Measurements from ENCODE around the gene POLL.

POLL gene

DNA sequence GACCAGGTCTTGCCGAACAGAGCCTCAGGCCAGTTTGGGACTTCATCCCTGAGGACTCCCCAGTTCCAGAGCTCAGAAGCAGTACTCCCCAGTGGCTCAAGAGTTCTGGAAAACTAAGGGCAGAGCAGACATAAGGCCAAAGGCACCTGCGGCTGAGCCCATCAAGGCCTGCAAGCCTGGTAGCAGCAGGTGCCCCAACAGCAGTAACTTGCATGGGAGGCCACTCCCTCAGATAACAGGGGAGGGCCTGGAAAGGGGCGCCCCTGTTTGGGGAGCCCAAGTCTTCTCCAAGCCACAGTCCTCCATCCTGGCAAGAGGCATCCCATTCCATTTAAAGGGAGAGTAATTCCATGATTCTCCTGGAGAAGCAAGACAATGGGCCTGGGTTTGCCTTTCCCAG, 13.0 kb downstream of the POLL start:
- no peak for ATAC-seq
- TF ChIP-seq, protein P1, sequence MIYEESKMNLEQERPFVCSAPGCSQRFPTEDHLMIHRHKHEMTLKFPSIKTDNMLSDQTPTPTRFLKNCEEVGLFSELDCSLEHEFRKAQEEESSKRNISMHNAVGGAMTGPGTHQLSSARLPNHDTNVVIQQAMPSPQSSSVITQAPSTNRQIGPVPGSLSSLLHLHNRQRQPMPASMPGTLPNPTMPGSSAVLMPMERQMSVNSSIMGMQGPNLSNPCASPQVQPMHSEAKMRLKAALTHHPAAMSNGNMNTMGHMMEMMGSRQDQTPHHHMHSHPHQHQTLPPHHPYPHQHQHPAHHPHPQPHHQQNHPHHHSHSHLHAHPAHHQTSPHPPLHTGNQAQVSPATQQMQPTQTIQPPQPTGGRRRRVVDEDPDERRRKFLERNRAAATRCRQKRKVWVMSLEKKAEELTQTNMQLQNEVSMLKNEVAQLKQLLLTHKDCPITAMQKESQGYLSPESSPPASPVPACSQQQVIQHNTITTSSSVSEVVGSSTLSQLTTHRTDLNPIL (CRISPR knock-in tag; IDR thresholded peaks at IDR 0.05; ENCODE audit: low read depth) = no peak

DNA sequence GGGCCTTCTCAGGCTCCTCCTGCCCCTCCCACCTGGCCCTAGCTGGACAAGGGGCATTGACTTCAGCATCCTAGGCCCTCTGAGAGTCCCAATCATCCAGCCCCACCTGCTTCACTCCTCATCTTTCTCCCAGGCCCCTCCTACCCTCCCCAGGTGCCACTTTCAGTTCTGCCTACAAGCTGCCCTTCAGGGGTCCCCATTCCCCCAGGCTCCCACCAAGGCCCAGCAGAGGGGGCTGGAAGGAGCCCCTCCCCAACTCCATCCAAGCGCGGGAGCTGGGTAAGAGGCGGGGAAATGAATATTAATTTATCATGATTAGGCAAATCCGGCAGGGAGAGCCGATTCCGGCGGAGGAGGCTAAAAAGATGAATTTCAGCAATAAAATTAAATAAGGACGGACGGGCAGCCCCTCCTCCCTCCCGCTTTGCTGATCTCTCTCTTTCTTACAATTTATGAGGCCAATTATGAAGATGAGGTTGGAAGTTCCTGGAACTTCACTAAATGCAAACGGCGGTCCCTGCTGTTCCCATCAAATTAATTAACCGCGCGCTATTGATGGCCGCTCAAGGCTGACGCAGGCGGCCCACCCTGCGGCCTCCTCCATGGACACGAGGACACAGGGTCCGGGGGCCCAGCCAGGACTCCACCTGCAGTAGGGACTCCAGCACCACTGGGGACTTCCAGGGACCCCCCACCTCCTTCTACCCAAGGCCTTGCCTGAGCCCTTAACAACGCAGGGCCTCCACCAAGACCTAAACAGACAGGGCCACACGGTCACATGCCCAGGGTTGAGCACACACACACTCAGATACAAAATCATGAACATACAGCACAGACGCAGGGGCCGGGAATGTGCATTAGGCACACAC, 13.9 kb downstream of the POLL start:
- TF ChIP-seq ZNF565 (CRISPR knock-in tag; conservative IDR thresholded peaks at IDR 0.05; ENCODE audit: low read depth) (no peak), OSR1 (CRISPR knock-in tag; IDR thresholded peaks at IDR 0.05) (no peak), ISL1 (CRISPR knock-in tag; IDR thresholded peaks at IDR 0.05) (no peak)
- TF ChIP-seq, protein P1 (CRISPR knock-in tag; IDR thresholded peaks at IDR 0.05; ENCODE audit: low read depth) = no peak
- TF ChIP-seq, protein P2, sequence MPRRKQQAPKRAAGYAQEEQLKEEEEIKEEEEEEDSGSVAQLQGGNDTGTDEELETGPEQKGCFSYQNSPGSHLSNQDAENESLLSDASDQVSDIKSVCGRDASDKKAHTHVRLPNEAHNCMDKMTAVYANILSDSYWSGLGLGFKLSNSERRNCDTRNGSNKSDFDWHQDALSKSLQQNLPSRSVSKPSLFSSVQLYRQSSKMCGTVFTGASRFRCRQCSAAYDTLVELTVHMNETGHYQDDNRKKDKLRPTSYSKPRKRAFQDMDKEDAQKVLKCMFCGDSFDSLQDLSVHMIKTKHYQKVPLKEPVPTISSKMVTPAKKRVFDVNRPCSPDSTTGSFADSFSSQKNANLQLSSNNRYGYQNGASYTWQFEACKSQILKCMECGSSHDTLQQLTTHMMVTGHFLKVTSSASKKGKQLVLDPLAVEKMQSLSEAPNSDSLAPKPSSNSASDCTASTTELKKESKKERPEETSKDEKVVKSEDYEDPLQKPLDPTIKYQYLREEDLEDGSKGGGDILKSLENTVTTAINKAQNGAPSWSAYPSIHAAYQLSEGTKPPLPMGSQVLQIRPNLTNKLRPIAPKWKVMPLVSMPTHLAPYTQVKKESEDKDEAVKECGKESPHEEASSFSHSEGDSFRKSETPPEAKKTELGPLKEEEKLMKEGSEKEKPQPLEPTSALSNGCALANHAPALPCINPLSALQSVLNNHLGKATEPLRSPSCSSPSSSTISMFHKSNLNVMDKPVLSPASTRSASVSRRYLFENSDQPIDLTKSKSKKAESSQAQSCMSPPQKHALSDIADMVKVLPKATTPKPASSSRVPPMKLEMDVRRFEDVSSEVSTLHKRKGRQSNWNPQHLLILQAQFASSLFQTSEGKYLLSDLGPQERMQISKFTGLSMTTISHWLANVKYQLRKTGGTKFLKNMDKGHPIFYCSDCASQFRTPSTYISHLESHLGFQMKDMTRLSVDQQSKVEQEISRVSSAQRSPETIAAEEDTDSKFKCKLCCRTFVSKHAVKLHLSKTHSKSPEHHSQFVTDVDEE (CRISPR knock-in tag; IDR thresholded peaks at IDR 0.05) = no peak
- ATAC-seq = no peak

DNA sequence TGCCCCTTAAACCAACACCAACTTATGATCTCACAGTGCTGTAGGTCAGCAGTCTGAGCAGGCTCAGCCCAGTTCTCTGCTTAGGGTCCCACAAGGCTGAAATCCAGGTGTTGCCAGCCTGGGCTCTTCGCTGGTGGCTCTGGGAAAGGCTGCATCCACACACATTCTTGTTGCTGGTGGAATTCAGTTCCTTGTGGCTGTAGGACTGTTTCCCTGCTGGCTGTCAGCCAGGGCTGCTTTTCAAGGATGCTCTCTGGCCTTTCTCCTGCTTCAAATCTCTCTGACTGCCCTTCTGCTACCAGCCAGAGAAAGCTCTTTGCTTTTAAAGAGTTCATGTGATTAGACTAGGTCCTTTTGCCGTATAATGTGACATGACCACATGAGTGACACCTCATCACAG, 15.3 kb downstream of the POLL start:
- no peak for TF ChIP-seq SNAI2 (CRISPR knock-in tag; IDR thresholded peaks at IDR 0.05)
- no peak for TF ChIP-seq ZC3H10 (CRISPR knock-in tag; IDR thresholded peaks at IDR 0.05)
- TF ChIP-seq, protein P3, sequence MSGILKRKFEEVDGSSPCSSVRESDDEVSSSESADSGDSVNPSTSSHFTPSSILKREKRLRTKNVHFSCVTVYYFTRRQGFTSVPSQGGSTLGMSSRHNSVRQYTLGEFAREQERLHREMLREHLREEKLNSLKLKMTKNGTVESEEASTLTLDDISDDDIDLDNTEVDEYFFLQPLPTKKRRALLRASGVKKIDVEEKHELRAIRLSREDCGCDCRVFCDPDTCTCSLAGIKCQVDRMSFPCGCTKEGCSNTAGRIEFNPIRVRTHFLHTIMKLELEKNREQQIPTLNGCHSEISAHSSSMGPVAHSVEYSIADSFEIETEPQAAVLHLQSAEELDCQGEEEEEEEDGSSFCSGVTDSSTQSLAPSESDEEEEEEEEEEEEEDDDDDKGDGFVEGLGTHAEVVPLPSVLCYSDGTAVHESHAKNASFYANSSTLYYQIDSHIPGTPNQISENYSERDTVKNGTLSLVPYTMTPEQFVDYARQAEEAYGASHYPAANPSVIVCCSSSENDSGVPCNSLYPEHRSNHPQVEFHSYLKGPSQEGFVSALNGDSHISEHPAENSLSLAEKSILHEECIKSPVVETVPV (CRISPR knock-in tag; IDR thresholded peaks at IDR 0.05) = no peak
- TF ChIP-seq, protein P1 (CRISPR knock-in tag; IDR thresholded peaks at IDR 0.05; ENCODE audit: low read depth) = no peak
- TF ChIP-seq OSR1 (CRISPR knock-in tag; IDR thresholded peaks at IDR 0.05) = no peak
- TF ChIP-seq ZFP3 (CRISPR knock-in tag; IDR thresholded peaks at IDR 0.05) = no peak
- TF ChIP-seq, protein P2 (CRISPR knock-in tag; IDR thresholded peaks at IDR 0.05) = no peak

DNA sequence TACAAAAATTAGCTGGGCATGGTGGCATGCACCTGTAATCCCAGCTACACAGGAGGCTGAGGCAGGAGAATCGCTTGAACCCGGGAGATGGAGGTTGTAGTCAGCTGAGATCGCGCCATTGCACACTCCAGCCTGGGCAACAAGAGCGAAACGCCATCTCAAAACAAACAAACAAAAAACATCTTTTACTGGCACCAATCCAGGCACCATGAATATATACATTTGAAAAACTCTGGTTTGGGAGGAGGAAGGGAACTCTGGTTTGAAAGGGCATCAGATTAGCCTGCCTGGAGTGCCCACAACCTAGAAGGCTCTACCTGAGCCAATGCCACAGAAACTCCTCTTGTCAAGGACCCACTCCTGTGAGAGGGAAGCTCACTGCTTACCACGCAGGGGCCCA, 15.9 kb downstream of the POLL start:
- TF ChIP-seq ZFP3 (CRISPR knock-in tag; IDR thresholded peaks at IDR 0.05) = no peak
- no peak for ATAC-seq

More for the DNA sequence above, 15.3 kb downstream of the POLL start:
- no peak for ATAC-seq

DNA sequence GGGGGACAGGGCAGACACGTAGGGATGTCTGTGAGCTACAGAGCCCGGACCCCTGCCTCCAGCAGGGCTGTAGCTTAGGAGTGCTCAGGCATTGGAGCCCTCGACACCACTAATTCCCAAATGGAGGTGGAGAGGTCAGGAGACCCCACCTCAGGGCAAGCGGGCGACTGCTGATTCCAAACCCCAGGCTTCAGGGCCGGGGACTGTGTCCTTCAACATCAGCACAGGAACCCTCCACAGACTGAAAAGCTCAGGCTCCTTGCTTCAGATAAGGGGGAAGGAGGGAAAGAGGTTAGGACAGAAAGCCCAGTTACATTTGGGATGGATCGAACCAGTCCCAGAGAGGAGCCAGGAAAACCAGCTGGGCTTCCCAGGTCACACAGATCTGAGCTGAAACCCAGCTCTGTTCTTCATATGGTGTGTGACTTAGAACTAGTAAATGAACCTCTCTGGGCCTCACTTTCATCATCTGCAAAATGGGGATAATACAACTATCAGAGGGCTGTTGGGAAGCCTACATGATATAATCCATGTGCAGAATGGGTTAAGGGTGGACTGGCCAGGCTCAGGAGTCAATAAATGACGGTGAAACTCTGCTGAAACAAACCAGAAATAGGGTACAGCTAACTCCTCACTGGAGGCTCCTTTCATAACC, 16.7 kb downstream of the POLL start:
- ATAC-seq = no peak
- TF ChIP-seq RARB (CRISPR knock-in tag; IDR thresholded peaks at IDR 0.05) (no peak), BACH2 (CRISPR knock-in tag; IDR thresholded peaks at IDR 0.05; ENCODE audit: borderline replicate concordance) (no peak), CSDC2 (CRISPR knock-in tag; IDR thresholded peaks at IDR 0.05) (no peak), ESRRG (CRISPR knock-in tag; IDR thresholded peaks at IDR 0.05) (no peak), ZC3H10 (CRISPR knock-in tag; IDR thresholded peaks at IDR 0.05) (no peak), SNAI2 (CRISPR knock-in tag; IDR thresholded peaks at IDR 0.05) (no peak), PPARA (CRISPR knock-in tag; IDR thresholded peaks at IDR 0.05; ENCODE audit: borderline replicate concordance) (no peak), TCF4 (CRISPR knock-in tag; IDR thresholded peaks at IDR 0.05; ENCODE audit: borderline replicate concordance) (no peak), ZNF565 (CRISPR knock-in tag; conservative IDR thresholded peaks at IDR 0.05; ENCODE audit: low read depth) (no peak)
- TF ChIP-seq, protein P3 (CRISPR knock-in tag; IDR thresholded peaks at IDR 0.05) = no peak
- TF ChIP-seq, protein P4, sequence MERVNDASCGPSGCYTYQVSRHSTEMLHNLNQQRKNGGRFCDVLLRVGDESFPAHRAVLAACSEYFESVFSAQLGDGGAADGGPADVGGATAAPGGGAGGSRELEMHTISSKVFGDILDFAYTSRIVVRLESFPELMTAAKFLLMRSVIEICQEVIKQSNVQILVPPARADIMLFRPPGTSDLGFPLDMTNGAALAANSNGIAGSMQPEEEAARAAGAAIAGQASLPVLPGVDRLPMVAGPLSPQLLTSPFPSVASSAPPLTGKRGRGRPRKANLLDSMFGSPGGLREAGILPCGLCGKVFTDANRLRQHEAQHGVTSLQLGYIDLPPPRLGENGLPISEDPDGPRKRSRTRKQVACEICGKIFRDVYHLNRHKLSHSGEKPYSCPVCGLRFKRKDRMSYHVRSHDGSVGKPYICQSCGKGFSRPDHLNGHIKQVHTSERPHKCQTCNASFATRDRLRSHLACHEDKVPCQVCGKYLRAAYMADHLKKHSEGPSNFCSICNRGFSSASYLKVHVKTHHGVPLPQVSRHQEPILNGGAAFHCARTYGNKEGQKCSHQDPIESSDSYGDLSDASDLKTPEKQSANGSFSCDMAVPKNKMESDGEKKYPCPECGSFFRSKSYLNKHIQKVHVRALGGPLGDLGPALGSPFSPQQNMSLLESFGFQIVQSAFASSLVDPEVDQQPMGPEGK (CRISPR knock-in tag; IDR thresholded peaks at IDR 0.05; ENCODE audit: borderline replicate concordance) = no peak

All from SK-N-SH treated with all-trans-retinoic acid at 6 μM for 48 hours (cell line).